HG02852 (cell line): Measurements from ENCODE around the gene APOBEC3H.
"Not testable (repeated sequence)": the region's sequence is repeated elsewhere in the genome, so short reads cannot be mapped to it uniquely, and the experiment has no call there.

Experiments
- ATAC-seq: cut with Tn5 transposase; IDR thresholded peaks from one replicate; pipeline ENCODE4 v1.9.1; 2021; ENCODE audit warnings: mild to moderate bottlenecking, moderate library complexity; ENCODE audit not compliant: unreplicated experiment

Gene APOBEC3H

GRCh38 chr22:39097098-39098020, at the start of gene APOBEC3H:
TSS of gene APOBEC3H (plus strand) at chr22:39097244. CDS start at chr22:39100279, 3,035 bp downstream.
- no peak for ATAC-seq

DNA sequence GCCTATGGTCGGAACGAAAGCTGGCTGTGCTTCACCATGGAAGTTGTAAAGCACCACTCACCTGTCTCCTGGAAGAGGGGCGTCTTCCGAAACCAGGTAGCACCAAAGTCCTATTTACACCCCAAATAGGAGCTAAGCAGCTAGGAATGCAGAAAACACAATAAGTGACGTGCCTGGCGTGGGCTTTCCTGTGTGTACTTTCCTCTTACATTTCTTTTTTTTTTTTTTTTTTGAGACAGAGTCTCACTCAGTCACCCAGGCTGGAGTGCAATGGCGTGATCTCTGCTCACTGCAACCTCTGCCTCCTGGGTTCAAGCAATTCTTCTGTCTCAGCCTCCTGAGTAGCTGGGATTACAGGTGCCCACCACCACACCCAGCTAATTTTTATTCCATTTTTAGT, 47.6 kb upstream of the APOBEC3H start:
- ATAC-seq: not testable (repeated sequence)

DNA sequence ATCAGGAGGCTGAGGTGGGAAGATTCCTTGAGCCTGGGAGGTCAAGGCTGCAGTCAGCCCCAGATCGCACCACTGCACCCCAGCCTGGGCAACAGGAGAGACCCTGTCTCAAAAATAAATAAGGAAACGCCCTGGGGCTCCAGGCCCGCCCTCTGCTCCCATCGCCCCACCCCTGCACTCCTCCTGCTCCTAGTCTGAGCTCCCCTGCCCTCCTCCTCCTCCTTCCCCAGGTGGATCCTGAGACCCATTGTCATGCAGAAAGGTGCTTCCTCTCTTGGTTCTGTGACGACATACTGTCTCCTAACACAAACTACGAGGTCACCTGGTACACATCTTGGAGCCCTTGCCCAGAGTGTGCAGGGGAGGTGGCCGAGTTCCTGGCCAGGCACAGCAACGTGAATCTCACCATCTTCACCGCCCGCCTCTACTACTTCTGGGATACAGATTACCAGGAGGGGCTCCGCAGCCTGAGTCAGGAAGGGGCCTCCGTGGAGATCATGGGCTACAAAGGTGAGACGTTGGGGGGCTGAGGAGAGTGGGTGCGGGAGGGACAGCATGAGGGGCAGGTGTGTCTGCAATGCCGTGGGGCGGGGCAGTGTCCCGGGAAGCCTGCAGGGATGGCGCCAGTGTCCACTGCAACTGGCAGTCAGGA, 45.1 kb upstream of the APOBEC3H start:
- ATAC-seq: not testable (repeated sequence)

DNA sequence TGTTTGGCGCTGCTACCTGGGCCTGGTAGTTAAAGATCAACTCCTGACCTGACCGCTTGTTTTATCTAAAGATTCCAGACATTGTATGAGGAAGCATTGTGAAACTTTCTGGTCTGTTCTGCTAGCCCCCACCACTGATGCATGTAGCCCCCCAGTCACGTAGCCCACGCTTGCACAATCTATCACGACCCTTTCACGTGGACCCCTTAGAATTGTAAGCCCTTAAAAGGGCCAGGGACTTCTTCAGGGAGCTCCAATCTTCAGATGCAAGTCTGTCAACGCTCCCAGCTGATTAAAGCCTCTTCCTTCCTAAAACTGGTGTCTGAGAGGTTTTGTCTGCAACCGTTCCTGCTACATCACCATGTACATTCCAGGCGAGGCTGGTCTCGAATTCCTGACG, 41.4 kb upstream of the APOBEC3H start:
- no peak for ATAC-seq

- ATAC-seq: not testable (repeated sequence)
Measured at GRCh38 chr22:39061290-39061689, 35.8 kb upstream of the APOBEC3H start.

GRCh38 chr22:39061951-39062350, 35.1 kb upstream of the APOBEC3H start:
- not testable (repeated sequence) for ATAC-seq

GRCh38 chr22:39063904-39064303, 33.1 kb upstream of the APOBEC3H start:
- not testable (repeated sequence) for ATAC-seq

- ATAC-seq: peak; percentile 56
Measured at GRCh38 chr22:39066442-39067276, 30.4 kb upstream of the APOBEC3H start.

DNA sequence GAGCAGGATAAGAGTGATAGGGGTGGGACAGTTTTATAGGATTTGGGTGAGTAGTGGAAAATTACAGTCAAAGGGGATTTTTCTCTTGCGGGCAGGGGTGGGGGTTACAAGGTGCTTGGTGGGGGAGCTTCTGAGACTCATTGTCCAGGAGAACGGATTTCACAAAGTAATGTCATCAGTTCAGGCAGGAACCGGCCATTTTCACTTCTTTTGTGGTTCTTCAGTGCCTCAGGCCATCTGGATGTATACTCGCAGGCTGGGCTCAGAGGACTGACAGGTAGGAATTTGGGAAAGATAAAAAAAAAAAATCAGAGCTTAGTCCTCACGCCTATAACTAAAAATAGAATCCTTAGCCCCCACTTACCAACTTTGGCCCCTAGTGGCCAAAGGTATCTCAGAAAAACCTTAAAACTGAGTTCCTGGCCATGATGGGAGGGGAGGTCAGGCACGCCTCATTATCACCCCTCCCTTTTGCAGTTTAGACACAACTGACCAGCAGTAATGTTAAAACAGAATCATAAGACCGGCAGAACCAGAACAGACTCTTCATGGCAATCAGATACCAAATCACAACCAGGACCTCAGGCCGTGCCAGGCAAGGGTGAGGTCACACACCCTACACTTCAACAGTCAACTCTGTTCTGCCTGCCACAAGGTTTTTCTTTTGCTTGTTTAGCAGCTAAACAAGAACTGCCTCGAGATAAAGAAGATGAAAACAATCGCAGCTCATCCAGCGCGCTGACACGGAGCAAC, 28.8 kb upstream of the APOBEC3H start:
- ATAC-seq: no peak

GRCh38 chr22:39070186-39070585, 26.9 kb upstream of the APOBEC3H start:
- ATAC-seq: no peak

- not testable (repeated sequence) for ATAC-seq
Measured at GRCh38 chr22:39072581-39072981, 24.5 kb upstream of the APOBEC3H start.

GRCh38 chr22:39073981-39074380, 23.1 kb upstream of the APOBEC3H start:
- ATAC-seq: no peak

DNA sequence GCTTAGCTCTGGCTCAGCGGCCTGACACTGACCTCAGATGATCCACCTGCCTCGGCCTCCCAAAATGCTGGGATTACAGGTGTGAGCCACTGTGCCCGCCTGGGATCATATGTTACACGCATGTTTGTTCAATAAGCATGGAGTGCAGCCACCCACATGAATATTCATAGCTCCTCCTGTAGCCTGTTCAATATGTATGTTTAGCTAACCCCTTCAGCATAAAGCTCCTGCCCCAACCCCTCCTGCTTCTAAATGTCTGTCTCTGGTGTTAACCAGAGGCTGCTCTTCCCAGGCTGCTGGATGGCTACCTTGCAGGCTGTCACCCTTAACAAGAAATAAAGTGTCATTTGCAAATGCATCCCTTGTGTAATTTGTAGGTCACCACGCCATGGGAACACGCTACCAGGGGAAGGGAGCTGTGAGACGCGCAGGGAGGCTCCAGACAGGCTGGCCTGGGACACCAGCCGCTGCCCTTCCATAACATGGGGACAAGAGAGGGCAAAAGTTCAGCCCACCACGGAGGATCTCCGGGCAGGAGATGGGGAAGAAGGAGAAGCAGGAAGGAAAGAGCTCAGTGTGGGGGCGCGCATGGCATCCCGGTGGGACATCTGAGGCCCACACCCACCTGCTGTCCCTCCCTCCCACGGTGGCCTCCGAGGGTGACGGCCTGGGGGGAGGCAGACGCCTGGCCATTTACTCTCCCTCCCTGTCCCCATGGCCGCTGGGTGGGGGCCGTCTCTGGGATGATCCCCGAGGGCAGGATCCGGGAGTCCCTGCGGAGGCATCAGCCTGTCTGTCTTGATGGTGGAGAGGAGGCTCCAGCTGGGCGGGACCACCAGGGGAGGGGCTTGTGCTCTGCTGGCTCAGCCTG, 20.7 kb upstream of the APOBEC3H start:
- not testable (repeated sequence) for ATAC-seq

GRCh38 chr22:39077026-39077840, 19.8 kb upstream of the APOBEC3H start, which contains the start of gene APOBEC3G:
TSS of gene APOBEC3G (plus strand) at chr22:39077275. CDS start at chr22:39077362, 87 bp downstream.
- ATAC-seq: peak; percentile 74

DNA sequence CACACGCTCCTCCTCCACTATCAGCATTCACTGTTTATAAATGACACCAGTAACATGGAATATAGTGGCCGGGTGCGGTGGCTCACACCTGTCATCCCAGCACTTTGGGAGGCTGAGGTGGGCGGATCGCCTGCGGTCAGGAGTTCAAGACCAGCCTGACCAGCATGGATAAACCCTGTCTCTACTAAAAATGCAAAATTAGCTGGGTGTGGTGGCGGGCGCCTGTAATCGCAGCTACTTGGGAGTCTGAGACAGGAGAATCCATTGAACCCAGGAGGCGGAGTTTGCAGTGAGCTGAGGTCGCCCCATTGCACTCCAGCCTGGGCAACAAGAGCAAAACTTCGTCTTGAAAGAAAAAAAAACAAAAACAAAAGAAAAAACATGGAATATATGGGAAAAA, 19.1 kb upstream of the APOBEC3H start:
- ATAC-seq: not testable (repeated sequence)

- no peak for ATAC-seq
Measured at GRCh38 chr22:39078329-39078728, 18.7 kb upstream of the APOBEC3H start.

- ATAC-seq: not testable (repeated sequence)
Measured at GRCh38 chr22:39079054-39079637, 17.9 kb upstream of the APOBEC3H start.
